HT-29 (cell line): ENCODE results near the gene TTC7B. TPM values are rescaled to one million over a fixed set of nuclear protein-coding genes. Genes with fewer than 3 reads are reported as not detected.

Experiments used
- DNase-seq: peaks from one replicate; pipeline ENCODE4 v3.0.0-alpha.2; 2015; ENCODE audit warnings: low spot score
- total RNA-seq: library from RNA; depleted of rRNA; stranded (reverse); fragments of >200 nt; shearing (Covaris generic); gene quantifications from 2 replicates; pipeline ENCODE4 v1.2.3, GENCODE V29; 2014

TTC7B gene
- total RNA-seq, 1 experiment from 2014 or later, result 7.4 TPM

GRCh38 chr14:90547968-90548367, 268.3 kb downstream of the TTC7B start:
- DNase-seq, result no peak

- DNase-seq, result no peak
Observed at GRCh38 chr14:90547250-90547649, 269.0 kb downstream of the TTC7B start.

GRCh38 chr14:90546767-90547166, 269.5 kb downstream of the TTC7B start:
- DNase-seq, result no peak

- DNase-seq, result no peak
Observed at GRCh38 chr14:90545966-90546751, 270.1 kb downstream of the TTC7B start.

- DNase-seq, result no peak
Observed at GRCh38 chr14:90545382-90545781, 270.8 kb downstream of the TTC7B start.

- DNase-seq, result no peak
Observed at GRCh38 chr14:90544971-90545370, 271.3 kb downstream of the TTC7B start.

GRCh38 chr14:90544566-90544965, 271.7 kb downstream of the TTC7B start:
- no peak for DNase-seq

GRCh38 chr14:90543876-90544275, 272.4 kb downstream of the TTC7B start:
- DNase-seq, result no peak

GRCh38 chr14:90541076-90541634, 275.1 kb downstream of the TTC7B start:
- DNase-seq, result no peak

- no peak for DNase-seq
Observed at GRCh38 chr14:90540437-90540836, 275.8 kb downstream of the TTC7B start.

GRCh38 chr14:90539996-90540395, 276.2 kb downstream of the TTC7B start:
- no peak for DNase-seq

GRCh38 chr14:90539496-90539775, 276.8 kb downstream of the TTC7B start:
- no peak for DNase-seq

- no peak for DNase-seq
Observed at GRCh38 chr14:90538716-90539495, 277.3 kb downstream of the TTC7B start.

- no peak for DNase-seq
Observed at GRCh38 chr14:90538095-90538494, 278.1 kb downstream of the TTC7B start.

- DNase-seq, result no peak
Observed at GRCh38 chr14:90536511-90537191, 279.6 kb downstream of the TTC7B start.

- DNase-seq, result no peak
Observed at GRCh38 chr14:90536092-90536491, 280.1 kb downstream of the TTC7B start.

- DNase-seq, result no peak
Observed at GRCh38 chr14:90535556-90536090, 280.6 kb downstream of the TTC7B start.

GRCh38 chr14:90534838-90535555, 281.2 kb downstream of the TTC7B start:
- DNase-seq, result no peak

GRCh38 chr14:90534091-90534837, 282.0 kb downstream of the TTC7B start:
- DNase-seq, result no peak

GRCh38 chr14:90533591-90534021, 282.6 kb downstream of the TTC7B start:
- DNase-seq, result peak; percentile 23
